Large intestine (tissue), 12 donors: Measurements from ENCODE around the gene RNF135. TPM values are rescaled to one million over a fixed set of nuclear protein-coding genes. Genes with fewer than 3 reads are reported as not detected.

ENCODE experiments used
- DNase-seq, 2 donors: peaks; one replicate each; pipeline versions ENCODE4 v3.0.0 to v3.0.0-alpha.2; 2013
- H3K27ac ChIP-seq: one replicate; pipeline ENCODE4 v1.5.1; 2013; ENCODE audit warnings: low read length
- H3K27me3 ChIP-seq: 2 replicates; pipeline ENCODE4 v1.6.1; 2013; ENCODE audit warnings: low read length; ENCODE audit not compliant: control insufficient read depth, insufficient read depth
- H3K36me3 ChIP-seq: 2 replicates; pipeline ENCODE4 v1.6.1; 2013; ENCODE audit warnings: low read length; ENCODE audit not compliant: control insufficient read depth, insufficient read depth
- H3K4me1 ChIP-seq: one replicate; pipeline ENCODE4 v1.6.1; 2013; ENCODE audit warnings: low read length; ENCODE audit not compliant: control insufficient read depth, insufficient read depth
- H3K4me3 ChIP-seq: one replicate; pipeline ENCODE4 v1.5.1; 2013; ENCODE audit warnings: low read length
- H3K9me3 ChIP-seq: one replicate; pipeline ENCODE4 v1.6.1; 2013; ENCODE audit warnings: mild to moderate bottlenecking, low read depth, low read length, moderate library complexity; ENCODE audit not compliant: control insufficient read depth
- WGBS: methylation state at CpG from one replicate; pipeline ENCODE4 v1.1.5; 2013; ENCODE audit warnings: low lambda C conversion rate; ENCODE audit not compliant: insufficient coverage; 5-methylcytosine and 5-hydroxymethylcytosine counted together
- long read RNA-seq, 11 donors: transcript quantifications; one replicate each; lab custom pipeline, GENCODE V29; 2026
- polyA plus RNA-seq: library from polyadenylated mRNA; unstranded; fragments of 120-200 nt; gene quantifications from one replicate; pipeline ENCODE4 v1.2.1, GENCODE V29; 2013

The RNF135 gene
- 12.4 TPM for polyA plus RNA-seq
- long read RNA-seq, donor 1, transcript RNF135-202 (5 exons, 2,892 nt) = major isoform, 6 of 7 reads
- long read RNA-seq, donor 1, partial matches to known transcripts = 0 of 7 reads
- long read RNA-seq, donor 1, other reads (novel, unspliced or antisense) = 0 of 7 reads
- long read RNA-seq, donor 2, transcript RNF135-202 (5 exons, 2,892 nt) = major isoform, 5 of 7 reads
- long read RNA-seq, donor 2, partial matches to known transcripts = 0 of 7 reads
- long read RNA-seq, donor 2, other reads (novel, unspliced or antisense) = 0 of 7 reads
- long read RNA-seq, donor 3 = 0 reads
- long read RNA-seq, donor 4 = 0 reads
- long read RNA-seq, donor 5, partial matches to known transcripts = 0 of 4 reads
- long read RNA-seq, donor 5, other reads (novel, unspliced or antisense) = 0 of 4 reads
- long read RNA-seq, donor 6, transcript RNF135-202 (5 exons, 2,892 nt) = major isoform, 5 of 225 reads
- long read RNA-seq, donor 6, partial matches to known transcripts = 219 of 225 reads
- long read RNA-seq, donor 6, other reads (novel, unspliced or antisense) = 0 of 225 reads
- long read RNA-seq, donor 7, partial matches to known transcripts = 11 of 13 reads
- long read RNA-seq, donor 7, other reads (novel, unspliced or antisense) = 0 of 13 reads
- long read RNA-seq, donor 8, transcript RNF135-202 (5 exons, 2,892 nt) = major isoform, 8 of 11 reads
- long read RNA-seq, donor 8, partial matches to known transcripts = 0 of 11 reads
- long read RNA-seq, donor 8, other reads (novel, unspliced or antisense) = 0 of 11 reads
- long read RNA-seq, donor 9, partial matches to known transcripts = 0 of 9 reads
- long read RNA-seq, donor 9, other reads (novel, unspliced or antisense) = 0 of 9 reads
- long read RNA-seq, donor 10, transcript RNF135-202 (5 exons, 2,892 nt) = major isoform, 6 of 15 reads
- long read RNA-seq, donor 10, partial matches to known transcripts = 8 of 15 reads
- long read RNA-seq, donor 10, other reads (novel, unspliced or antisense) = 0 of 15 reads
- long read RNA-seq, donor 11, transcript RNF135-202 (5 exons, 2,892 nt) = major isoform, 7 of 7 reads
- long read RNA-seq, donor 11, partial matches to known transcripts = 0 of 7 reads
- long read RNA-seq, donor 11, other reads (novel, unspliced or antisense) = 0 of 7 reads

- DNase-seq = peak; percentile 75 to 92
- Histone ChIP-seq H3K4me3 (peak within 1 kb of the TSS; percentile 62), H3K27me3 (no peaks in the 10 kb centered on the region), H3K36me3 (peaks cover 2% of the 10 kb centered on the region), H3K27ac (peak within 1 kb of the TSS; percentile 87), H3K4me1 (no peaks in the 10 kb centered on the region), H3K9me3 (no peaks in the 10 kb centered on the region)
- WGBS = no CpG with 5 or more reads among the region's 66 CpGs
These were observed at the start of gene RNF135 for GRCh38 chr17:30970831-30971567. Gene RNF135 (plus strand): TSS chr17:30971039. CDS start chr17:30971074, 35 bp downstream.

- H3K36me3 ChIP-seq = no peaks in the 10 kb centered on the region
- H3K27me3 ChIP-seq = peaks cover 61% of the 10 kb centered on the region
- WGBS = no CpG with 5 or more reads among the region's 60 CpGs
- peak within 1 kb of the TSS; percentile 5 for H3K4me3 ChIP-seq
- peaks cover 3% of the 10 kb centered on the region for H3K4me1 ChIP-seq
- H3K9me3 ChIP-seq = peaks cover 5% of the 10 kb centered on the region
- DNase-seq = peak in 1 of 2 donors; percentile 61
- no peak within 1 kb of the TSS for H3K27ac ChIP-seq
These were observed 49.2 kb upstream of the RNF135 start, which contains the start of gene ADAP2 for GRCh38 chr17:30921544-30922196. Gene ADAP2 (plus strand): TSS chr17:30921945. CDS start chr17:30922015, 70 bp downstream.

DNA sequence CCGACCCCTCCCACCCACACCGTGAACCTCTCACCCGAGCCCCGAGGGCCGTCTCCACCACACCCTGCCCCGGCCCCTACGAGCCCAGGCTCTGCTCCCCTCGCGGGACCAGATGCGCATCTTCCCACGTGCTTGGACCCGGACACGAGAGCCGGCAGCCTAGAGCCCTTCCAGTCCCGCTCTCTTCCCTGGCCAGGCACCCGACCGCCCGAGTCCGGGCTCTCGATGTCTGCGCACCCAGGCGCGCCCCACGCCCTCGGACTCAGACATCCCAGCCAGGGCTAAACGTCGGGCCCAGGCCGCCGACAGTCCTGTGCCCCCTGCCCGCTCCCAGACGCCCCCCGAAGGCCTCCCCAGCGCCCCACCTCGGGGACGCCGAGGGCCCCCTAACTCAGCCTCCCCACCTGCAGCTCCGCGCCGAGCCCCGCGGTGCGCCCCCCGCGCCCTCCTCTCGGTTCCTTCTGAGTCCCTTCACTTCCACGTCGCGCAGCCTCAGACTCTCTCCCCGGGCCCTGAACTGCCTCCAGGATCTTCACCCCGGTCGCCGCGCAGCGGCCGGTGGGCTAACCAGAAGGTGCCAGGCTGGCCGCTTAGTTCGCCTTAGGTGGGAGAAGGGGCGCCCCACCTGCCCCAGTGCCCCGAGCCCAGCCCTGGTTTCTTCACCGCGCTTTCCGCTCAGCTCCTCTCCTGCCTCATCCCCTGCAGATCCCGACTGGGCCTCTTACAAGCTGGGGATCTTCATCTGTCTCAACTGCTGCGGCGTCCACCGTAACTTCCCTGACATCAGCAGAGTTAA lies 48.4 kb upstream of the RNF135 start:
- Histone ChIP-seq H3K4me1 (peaks cover 3% of the 10 kb centered on the region), H3K27me3 (peaks cover 58% of the 10 kb centered on the region)
- no CpG with 5 or more reads among the region's 66 CpGs for WGBS

DNA sequence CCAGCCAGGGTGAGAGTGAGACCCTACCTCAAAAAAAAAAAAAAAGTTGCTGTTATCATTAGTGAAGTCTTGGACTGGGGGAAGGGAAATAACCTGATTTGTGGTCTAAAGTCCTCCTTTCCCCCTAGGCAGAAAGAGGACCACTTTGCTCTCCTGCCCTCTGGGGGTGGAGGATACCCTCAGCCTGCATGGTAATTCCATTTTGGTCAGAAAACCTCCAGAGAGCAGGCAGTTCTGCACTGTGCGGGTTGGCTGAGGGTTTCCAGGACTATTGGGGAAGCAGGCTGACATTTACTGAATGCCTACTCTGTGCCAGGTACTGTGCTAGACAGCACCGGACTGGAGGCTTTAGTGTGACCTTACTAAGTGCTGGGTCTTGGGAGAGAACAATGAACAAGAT lies 46.5 kb upstream of the RNF135 start:
- Histone ChIP-seq H3K4me3 (no peak overlapping the region), H3K9me3 (peaks cover 5% of the 10 kb centered on the region), H3K27me3 (peaks cover 48% of the 10 kb centered on the region), H3K4me1 (peaks cover 3% of the 10 kb centered on the region), H3K27ac (no peak overlapping the region), H3K36me3 (no peaks in the 10 kb centered on the region)
- no peak for DNase-seq
- WGBS = no CpG with 5 or more reads among the region's 2 CpGs

More for the DNA sequence above, 48.4 kb upstream of the RNF135 start:
- Histone ChIP-seq H3K9me3 (peaks cover 5% of the 10 kb centered on the region), H3K4me3 (peak overlapping the region; percentile 5), H3K27ac (no peak overlapping the region), H3K36me3 (no peaks in the 10 kb centered on the region)
- peak in 1 of 2 donors; percentile 27 for DNase-seq

DNA sequence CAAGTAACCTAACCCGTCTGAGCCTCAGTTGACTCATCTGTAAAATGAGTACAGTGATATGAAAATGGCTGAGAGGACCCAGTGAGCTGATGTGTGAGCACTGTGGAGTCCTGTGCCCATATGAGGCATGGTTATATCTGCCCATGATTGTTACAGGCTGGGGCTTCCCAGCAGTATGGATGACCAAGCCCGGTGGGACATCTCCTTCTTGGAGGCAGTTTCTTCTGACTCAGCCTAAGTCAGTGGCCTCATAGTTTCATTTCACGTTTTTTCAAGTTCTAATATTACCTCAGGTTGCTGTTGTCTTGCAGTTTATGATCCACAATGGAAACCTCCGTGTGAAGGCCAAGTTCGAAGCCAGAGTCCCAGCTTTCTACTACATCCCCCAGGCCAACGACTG lies 44.3 kb upstream of the RNF135 start:
- H3K36me3 ChIP-seq = no peaks in the 10 kb centered on the region

DNA sequence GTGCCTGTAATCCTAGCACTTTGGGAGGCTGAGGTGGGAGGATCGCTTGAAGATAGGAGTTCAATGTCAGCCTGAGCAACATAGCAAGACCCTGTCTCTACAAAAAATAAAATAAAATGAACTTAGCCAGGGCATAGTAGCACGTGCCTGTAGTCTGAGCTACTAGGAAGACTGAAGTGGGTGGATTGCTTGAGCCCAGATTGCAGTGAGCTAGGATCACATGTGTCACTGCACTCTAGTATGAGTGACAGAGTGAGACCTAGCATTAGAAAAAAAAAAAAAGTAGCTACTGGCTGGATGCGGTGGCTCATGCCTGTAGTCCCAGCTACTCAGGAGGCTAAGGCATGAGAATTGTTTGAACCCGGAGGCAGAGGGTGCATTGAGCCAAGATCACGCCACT lies 43.1 kb upstream of the RNF135 start:
- Histone ChIP-seq H3K4me3 (no peak overlapping the region), H3K27ac (no peak overlapping the region), H3K9me3 (no peaks in the 10 kb centered on the region), H3K36me3 (no peaks in the 10 kb centered on the region), H3K27me3 (peaks cover 21% of the 10 kb centered on the region), H3K4me1 (no peaks in the 10 kb centered on the region)
- no peak for DNase-seq
- WGBS = no CpG with 5 or more reads among the region's 5 CpGs

More for the DNA sequence above, 44.3 kb upstream of the RNF135 start:
- no peak overlapping the region for H3K4me3 ChIP-seq
- H3K27me3 ChIP-seq = peaks cover 31% of the 10 kb centered on the region
- DNase-seq = no peak
- peaks cover 5% of the 10 kb centered on the region for H3K9me3 ChIP-seq
- WGBS = no CpG with 5 or more reads among the region's 6 CpGs
- peaks cover 3% of the 10 kb centered on the region for H3K4me1 ChIP-seq
- no peak overlapping the region for H3K27ac ChIP-seq

DNA sequence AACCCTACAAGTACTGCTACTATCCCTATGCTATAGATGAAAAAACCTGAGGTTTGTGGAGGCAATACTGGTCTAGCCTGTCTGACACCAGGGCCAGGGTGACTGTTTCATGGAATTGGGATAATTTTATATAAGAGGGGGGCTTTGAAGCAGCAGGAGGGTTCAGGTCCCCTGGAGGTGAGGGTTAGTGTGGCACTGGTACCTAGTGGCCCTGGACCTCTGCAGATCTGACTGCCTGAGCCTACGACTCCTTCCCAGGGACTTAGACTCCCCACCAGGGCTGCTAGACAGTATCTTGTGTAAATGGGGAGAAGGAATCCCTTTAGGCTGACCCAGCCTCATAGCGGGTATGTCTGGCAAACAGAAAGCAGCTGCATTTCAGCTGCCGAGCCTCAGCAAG lies 42.3 kb upstream of the RNF135 start:
- Histone ChIP-seq H3K9me3 (no peaks in the 10 kb centered on the region), H3K4me1 (no peaks in the 10 kb centered on the region), H3K4me3 (no peak overlapping the region), H3K27me3 (peaks cover 13% of the 10 kb centered on the region), H3K36me3 (no peaks in the 10 kb centered on the region), H3K27ac (no peak overlapping the region)
- WGBS = no CpG with 5 or more reads among the region's 3 CpGs
- DNase-seq = no peak

GRCh38 chr17:30929081-30929633 lies 41.7 kb upstream of the RNF135 start:
- H3K36me3 ChIP-seq = no peaks in the 10 kb centered on the region
- WGBS = no CpG with 5 or more reads among the region's 8 CpGs
- DNase-seq = peak in 1 of 2 donors; percentile 64

More at GRCh38 chr17:30929081-30929633, 41.7 kb upstream of the RNF135 start:
- no peaks in the 10 kb centered on the region for H3K9me3 ChIP-seq
- peaks cover 7% of the 10 kb centered on the region for H3K27me3 ChIP-seq
- no peaks in the 10 kb centered on the region for H3K4me1 ChIP-seq
- H3K4me3 ChIP-seq = no peak overlapping the region
- no peak overlapping the region for H3K27ac ChIP-seq
